SK-MEL-5 (cell line): ENCODE measurements around the gene REC114. TPM values are rescaled to one million over a fixed set of nuclear protein-coding genes. Genes with fewer than 3 reads are reported as not detected.
A peak's percentile ranks its signal among the peaks of the same experiment; 100 is the strongest.
"Not testable (repeated sequence)": the region's sequence is repeated elsewhere in the genome, so short reads cannot be mapped to it uniquely, and the experiment has no call there.

ENCODE experiments used
- DNase-seq: peaks from one replicate; pipeline ENCODE4 v3.0.0-alpha.2; 2016; ENCODE audit warnings: low read depth, low spot score
- in situ Hi-C: cut with HindIII; loops from 2 replicates; pipeline ENCODE4 v1.10.0; 2016; ENCODE audit warnings: low sequenced_read_pairs, high pct_unique_total_duplicates, low pct_unique_long_range_greater_than_20kb
- total RNA-seq: library from RNA; depleted of rRNA; stranded (reverse); fragments of >200 nt; shearing (Covaris generic); gene quantifications from 2 replicates; pipeline ENCODE4 v1.2.3, GENCODE V29; 2014

REC114 gene
- total RNA-seq, 1 experiment from 2014 or later = not detected

- DNase-seq = no peak
- in situ Hi-C loops = no loop called here
Measured at GRCh38 chr15:73558529-73558928, 115.6 kb downstream of the REC114 start.

DNA sequence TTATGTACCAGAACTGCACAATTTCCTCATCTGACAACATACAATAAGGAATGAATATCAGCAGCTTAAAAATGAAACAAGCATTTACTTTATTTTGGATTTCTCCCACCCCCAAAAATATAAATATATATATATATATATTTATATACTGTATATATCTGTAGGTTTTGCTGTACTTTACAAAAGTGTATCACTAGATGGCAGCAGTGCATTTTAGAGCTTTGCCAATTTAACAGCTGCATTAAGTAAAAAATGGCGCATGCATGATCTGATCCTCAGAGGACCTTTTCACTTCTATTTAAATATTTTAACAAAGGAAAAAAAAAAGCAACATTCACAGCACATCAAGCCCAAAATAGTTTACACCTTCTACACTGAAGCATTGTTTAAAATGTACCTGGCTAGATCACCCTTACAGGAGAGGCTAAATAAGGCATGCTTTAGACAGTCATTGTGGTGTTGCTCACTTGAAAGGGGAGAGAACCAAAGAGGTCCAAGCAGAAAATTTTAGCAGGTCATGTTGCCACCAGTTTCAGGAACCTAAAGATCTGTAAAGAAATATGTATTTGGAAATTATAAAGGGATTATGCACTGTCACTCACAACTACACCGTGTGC is 117.6 kb downstream of the REC114 start:
- peak; percentile 77 for DNase-seq
- in situ Hi-C loops = no loop called here

- DNase-seq = peak; percentile 4
- in situ Hi-C loops = no loop called here
Measured at GRCh38 chr15:73564255-73564654, 121.3 kb downstream of the REC114 start.

GRCh38 chr15:73567020-73567419 is 124.1 kb downstream of the REC114 start:
- in situ Hi-C loops = no loop called here
- no peak for DNase-seq

DNA sequence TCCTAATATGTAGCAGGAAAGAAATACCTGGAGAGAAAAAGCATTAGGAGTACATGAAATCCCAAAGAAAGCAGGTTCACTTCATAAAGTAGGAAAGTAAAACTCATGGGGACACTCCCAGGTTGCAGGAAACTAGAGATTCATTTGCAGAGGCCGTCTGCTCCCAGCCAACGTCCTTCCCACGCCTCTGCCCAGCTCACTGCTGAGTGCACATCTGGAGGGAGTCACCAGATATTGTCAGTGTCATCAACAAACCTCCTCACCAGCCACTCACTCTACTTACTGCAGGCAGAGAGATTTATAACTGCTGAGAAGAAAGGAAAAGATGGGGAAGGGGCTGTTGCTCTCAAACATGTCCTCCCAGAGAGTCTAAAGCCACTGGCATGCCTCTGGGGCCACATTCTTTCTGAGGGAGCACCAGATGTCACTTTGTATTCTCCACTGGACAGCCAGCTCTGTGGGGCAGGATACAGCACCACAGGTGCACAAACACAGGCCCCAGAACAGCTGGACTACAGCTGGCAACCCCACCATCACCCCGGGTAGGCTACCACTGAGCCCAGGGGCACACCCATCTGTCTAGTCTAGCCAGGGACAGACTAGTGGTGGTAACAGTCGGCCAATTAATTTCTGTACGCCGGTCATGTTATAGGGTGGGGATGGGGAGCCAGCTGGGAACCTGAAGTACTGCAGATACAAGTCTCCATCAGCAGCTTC is 125.8 kb downstream of the REC114 start:
- no peak for DNase-seq
- in situ Hi-C loops = no loop called here

DNA sequence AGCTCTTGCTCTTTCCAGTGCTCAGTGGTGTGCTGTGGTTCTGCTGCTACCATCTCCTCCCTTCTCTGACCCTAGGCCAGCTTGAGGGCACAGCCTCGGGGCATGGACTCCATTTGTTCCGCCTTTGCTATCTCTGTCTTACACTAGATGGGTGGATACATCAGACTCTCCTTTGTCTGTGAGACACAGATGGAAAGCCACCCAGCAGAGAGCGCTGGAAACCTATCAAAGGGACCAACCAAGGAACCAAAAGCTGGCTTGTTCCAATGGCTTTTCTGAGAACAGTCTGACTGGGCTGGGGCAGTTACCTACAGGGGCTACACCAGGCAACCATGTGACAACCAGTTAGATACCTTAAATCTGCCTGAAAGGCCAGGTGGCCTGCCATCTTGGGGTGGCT is 126.4 kb downstream of the REC114 start:
- peak; percentile 8 for DNase-seq
- in situ Hi-C loops = no loop called here

- in situ Hi-C loops = no loop called here
- DNase-seq = no peak
Measured at GRCh38 chr15:73570355-73571032, 127.5 kb downstream of the REC114 start.

GRCh38 chr15:73571346-73571745 is 128.4 kb downstream of the REC114 start:
- in situ Hi-C loops = no loop called here
- DNase-seq = no peak

- in situ Hi-C loops = no loop called here
- DNase-seq = no peak
Measured at GRCh38 chr15:73572296-73572695, 129.3 kb downstream of the REC114 start.

GRCh38 chr15:73573037-73573436 is 130.1 kb downstream of the REC114 start:
- in situ Hi-C loops = no loop called here
- DNase-seq = no peak

- in situ Hi-C loops = no loop called here
- no peak for DNase-seq
Measured at GRCh38 chr15:73573572-73573971, 130.6 kb downstream of the REC114 start.

DNA sequence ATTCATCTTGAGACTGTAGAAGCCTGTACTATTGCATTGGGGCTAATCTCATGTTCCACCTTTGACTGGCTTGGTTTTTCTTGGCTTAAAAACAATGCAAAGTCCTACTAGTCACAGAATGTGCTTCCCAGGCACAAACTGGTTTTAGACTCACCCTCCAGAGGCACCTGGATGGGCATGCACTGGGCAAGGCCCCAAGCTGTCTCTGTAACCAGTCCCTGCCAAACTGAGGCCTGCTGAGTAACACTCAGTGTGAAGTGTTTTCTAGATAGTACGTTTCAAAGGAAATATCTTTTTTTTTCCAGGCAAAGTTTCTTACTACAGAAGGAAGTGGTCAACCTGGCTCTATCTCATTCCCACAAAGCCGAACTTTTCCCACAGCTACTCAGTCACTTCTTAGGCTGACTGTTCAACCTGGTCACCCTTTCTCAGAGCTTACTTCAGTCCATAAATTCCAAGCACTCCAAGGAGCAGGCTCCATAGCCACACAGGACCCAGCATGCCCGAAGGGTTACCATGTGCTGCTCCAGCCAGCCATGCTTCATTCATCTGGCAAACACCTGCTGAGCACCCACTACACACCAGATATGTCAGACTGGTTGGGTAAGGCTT is 132.8 kb downstream of the REC114 start:
- in situ Hi-C loops = no loop called here
- no peak for DNase-seq

- DNase-seq, in situ Hi-C loops: not testable (repeated sequence)
Measured at GRCh38 chr15:73577593-73577992, 134.6 kb downstream of the REC114 start.

GRCh38 chr15:73578026-73578425 is 135.1 kb downstream of the REC114 start:
- DNase-seq = no peak
- in situ Hi-C loops = no loop called here

GRCh38 chr15:73582851-73583379 is 140.0 kb downstream of the REC114 start:
- DNase-seq = no peak
- in situ Hi-C loops = no loop called here

DNA sequence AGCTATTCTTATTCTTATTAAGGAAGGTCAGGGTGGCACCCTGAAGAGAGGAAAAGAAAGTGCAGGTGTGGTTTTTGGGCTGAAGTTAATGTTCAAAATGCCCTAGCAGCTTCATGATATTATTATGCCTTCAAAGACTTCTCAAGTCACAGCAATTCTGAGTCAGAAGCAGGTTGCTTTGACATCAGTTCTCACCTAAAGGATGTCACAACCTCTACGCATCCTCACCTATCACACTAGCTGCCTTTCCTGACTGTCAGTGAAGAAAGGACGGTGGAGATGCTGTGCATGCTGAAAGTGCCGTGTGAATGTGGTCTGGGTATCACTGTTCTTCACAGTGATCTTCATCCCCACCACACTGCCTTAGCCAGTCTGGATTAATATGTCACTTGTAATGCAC is 140.6 kb downstream of the REC114 start:
- DNase-seq = no peak
- in situ Hi-C loops = no loop called here

- in situ Hi-C loops = no loop called here
- DNase-seq = no peak
Measured at GRCh38 chr15:73584699-73585420, 141.9 kb downstream of the REC114 start.
